Left kidney (tissue), 2 donors: Measurements from ENCODE around the gene MINDY2. TPM values are rescaled to one million over a fixed set of nuclear protein-coding genes. Genes with fewer than 3 reads are reported as not detected.
A peak's percentile ranks its signal among the peaks of the same experiment; 100 is the strongest.
"Not testable (repeated sequence)": the region's sequence is repeated elsewhere in the genome, so short reads cannot be mapped to it uniquely, and the experiment has no call there.

ENCODE experiments used
- DNase-seq: peaks from one replicate; pipeline ENCODE4 v3.0.0-alpha.2; 2013
- polyA plus RNA-seq: library from polyadenylated mRNA; unstranded; fragments of 120-200 nt; gene quantifications from one replicate; pipeline ENCODE4 v1.2.1, GENCODE V29; 2013; ENCODE audit not compliant: insufficient read length

Gene MINDY2
- polyA plus RNA-seq, 1 donor, result 31.1 TPM

GRCh38 chr15:58748852-58749531, 22.1 kb upstream of the MINDY2 start:
- peak; percentile 49 for DNase-seq

DNA sequence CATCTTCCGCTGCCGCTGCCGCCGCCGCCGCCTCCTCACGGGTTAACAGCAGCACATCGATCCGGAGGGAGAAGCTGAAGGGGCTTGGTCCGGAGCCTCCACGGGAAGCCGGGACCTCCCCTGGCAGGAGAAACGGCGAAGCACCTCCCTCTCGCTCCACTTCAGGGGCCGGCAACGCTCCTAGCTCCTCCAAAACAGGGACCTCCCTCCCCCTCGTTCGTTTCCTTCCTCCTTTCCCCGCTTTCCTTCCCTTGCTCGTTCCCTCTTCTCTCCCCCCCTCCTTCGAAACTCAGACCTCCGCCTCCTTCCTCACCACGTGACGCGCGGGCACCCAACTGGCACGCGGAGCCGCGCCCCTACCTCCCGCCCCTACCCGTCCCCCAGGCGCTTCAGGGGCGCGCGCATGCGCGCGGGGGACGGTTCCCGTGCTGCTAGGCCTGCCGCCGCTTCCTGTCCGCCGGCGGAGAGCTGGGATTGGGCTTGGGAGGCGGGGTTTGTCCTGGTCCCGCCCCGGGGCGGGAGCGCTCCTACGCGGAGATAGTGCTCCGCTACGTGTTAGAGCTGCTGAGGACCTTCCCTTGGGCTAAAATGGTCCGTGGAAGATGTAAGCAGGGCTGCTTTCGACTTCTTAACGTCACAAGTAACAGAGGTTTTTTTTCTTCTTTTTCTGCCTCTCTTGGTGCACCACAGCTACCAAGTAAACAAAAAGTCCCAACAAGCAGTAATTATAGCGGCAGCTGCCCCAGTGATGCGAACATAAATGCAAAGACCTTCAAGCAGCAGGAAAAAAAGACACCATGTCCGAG, 21.4 kb upstream of the MINDY2 start, which contains the start of gene ADAM10:
Gene ADAM10, minus strand, starts transcription at position 176 of the 806 bp plus-strand sequence. Its CDS starts 173 bp downstream, at position 3.
- DNase-seq, result peak; percentile 98

DNA sequence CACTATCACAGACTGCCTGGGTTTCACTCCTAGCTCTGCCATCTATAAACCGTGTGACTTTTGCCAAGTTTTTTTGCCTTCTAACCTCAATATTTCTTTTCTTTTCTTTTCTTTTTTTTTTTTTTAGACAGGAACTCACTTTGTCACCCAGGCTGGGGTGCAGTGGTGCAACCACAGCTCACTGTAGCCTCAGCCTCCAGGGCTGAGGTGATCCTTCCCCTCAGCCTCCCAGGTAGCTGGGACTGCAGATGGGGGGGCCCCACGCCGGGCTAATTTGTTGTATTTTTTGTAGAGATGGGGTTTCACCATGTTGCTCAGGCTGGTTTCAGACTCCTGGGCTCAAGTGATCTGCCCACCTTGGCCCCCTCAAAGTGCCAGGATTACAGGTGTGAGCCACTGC, 18.4 kb upstream of the MINDY2 start:
- no peak for DNase-seq

DNA sequence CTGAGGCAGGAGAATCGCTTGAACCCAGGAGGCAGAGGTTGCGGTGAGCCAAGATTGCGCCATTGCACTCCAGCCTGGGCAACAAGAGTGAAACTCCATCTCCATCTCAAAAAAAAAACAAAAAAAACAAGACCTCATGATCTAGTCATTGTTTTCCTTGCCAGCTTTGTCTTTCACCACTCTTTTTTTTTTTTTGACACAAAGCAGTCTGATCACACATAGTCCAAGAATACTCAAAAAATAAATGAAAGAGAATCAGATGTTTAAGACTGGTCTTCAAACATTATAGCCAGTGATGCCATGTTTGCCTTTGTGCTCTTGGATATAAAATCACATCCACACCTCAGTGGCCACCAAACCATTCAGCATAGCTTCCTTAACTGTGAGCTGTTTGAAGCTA, 15.8 kb upstream of the MINDY2 start:
- DNase-seq, result no peak

DNA sequence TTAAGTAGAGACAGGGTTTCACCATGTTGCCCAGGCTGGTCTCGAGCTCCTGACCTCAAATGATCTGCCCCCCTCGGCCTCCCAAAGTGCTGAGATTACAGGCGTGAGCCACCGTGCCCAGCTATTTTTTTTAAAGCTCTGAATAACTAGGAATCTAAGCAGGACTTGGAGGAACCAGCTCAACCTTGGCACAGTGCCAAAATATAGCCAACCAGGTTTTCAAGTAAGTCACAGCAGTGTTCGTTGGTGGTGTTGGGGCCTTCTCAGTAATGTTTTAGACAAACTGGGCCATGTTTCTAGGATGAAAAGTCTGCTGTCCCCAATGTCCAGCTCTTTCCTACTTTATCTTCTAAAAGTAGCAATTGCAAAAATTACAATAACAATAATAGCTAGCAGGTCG, 15.1 kb upstream of the MINDY2 start:
- DNase-seq, result no peak

GRCh38 chr15:58758141-58758540, 13.0 kb upstream of the MINDY2 start:
- DNase-seq, result no peak

GRCh38 chr15:58760385-58761009, 10.6 kb upstream of the MINDY2 start:
- DNase-seq, result no peak

DNA sequence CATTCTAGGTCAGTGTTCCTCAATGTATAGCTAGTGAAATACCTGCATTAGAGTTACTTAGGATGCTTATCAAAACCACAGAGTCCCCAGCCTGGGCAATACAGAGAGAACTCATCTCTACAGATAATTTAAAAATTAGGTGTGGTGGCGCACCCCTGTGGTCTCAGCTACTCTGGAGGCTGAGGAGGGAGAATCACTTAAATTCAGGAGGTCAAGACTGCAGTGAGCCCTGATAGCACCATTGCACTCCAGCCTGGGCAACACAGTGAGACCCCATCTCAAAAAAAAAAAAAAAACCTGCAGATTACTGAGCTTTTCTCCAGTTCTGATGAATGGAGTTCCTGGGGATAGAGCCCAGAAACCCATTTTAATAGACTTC, 10.1 kb upstream of the MINDY2 start:
- no peak for DNase-seq

DNA sequence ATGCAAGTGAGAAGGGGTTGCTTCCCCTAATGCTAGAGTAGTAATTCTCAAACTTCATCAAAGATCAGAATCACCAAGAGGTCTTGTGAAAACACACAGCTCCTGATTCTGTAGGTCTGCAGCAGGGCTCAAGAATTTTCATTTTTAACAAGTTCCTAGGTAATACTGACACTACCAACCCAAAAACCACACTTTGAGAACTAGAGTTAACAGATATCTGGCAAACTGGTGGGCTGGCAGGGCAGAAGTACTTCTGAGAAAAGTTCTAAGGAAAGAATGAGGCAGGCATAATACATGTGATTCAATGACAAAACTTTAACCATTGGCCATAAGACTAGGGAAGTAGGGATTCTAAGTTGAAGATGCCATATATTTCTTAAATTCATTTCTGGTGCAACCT, 8.8 kb upstream of the MINDY2 start:
- DNase-seq, result no peak

DNA sequence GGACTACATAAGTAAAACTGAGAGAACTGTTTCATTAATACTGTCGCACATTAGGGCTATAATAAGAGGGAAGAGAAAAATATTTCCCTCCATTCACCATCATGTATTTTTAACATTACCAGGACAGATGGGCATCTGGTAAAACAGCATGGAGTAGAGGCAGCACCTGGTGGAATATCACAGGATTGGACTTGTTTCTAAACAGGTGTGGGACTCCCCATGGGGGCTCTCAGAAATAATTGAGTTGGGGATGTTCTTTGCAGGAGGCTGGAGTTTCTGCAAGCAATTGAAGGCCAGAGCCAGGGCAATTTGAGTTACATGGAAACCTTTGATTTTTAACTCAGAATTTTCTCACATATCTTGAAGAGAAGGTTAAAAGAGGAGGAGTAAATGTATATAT, 8.4 kb upstream of the MINDY2 start:
- DNase-seq, result no peak

DNA sequence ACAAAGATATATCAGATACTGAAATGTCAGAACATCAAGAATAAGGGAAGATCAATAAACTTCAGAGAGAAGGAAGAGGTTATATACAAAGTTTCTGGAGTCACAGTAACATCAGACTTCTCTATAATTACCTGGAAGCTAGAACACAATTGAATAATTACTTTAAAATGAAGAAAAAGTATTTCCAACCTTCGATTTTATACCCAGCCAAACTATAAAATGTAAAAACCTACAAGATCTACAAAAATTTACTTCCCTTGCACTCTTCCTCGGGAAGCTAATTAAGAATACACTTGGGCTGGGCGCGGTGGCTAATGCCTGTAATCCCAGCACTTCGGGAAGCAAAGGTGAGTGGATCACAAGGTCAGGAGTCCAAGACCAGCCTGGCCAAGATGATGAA, 6.6 kb upstream of the MINDY2 start:
- no peak for DNase-seq

- DNase-seq, result no peak
Observed at GRCh38 chr15:58766290-58766689, 4.8 kb upstream of the MINDY2 start.

GRCh38 chr15:58768601-58769004, 2.5 kb upstream of the MINDY2 start:
- DNase-seq, result not testable (repeated sequence)

GRCh38 chr15:58770519-58770856, 614 bp upstream of the MINDY2 start:
- DNase-seq, result no peak

DNA sequence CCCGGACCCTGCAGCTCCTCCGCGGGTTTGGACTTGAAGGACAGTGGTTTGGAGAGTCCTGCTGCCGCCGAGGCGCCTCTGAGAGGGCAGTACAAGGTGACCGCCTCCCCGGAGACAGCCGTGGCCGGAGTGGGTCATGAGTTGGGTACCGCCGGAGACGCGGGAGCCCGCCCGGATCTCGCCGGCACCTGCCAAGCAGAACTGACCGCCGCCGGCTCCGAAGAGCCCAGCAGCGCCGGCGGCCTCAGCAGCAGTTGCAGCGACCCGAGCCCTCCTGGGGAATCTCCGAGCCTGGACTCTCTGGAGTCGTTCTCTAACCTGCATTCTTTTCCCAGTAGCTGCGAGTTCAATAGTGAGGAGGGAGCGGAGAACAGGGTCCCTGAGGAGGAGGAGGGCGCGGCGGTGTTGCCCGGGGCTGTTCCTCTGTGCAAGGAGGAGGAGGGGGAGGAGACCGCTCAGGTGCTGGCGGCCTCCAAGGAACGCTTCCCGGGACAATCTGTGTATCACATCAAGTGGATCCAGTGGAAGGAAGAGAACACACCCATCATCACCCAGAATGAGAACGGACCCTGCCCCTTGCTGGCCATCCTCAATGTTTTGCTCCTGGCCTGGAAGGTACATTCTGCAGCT, 634 bp downstream of the MINDY2 start:
- DNase-seq, result peak; percentile 63

DNA sequence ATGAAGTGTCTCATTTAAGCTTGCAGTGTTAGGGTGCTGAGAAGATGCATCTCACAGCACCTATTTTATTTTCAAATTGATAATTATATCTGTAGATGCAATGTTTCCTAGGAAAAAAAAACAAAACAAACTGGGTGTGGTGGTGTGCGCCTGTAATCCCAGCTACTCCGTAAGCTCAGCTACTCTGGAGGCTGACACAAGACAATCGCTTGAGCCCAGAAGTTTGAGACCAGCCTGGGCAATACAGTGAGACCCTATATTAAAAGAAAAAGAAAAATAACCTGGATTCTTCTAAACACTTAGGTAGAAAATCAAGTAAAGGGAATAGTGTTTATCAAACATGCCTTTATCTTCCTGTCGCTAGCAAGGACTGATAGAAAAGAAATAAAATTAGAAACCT, 1.9 kb downstream of the MINDY2 start:
- DNase-seq, result no peak

- DNase-seq, result no peak
Observed at GRCh38 chr15:58775402-58775801, 4.3 kb downstream of the MINDY2 start.

- no peak for DNase-seq
Observed at GRCh38 chr15:58777107-58777506, 6.0 kb downstream of the MINDY2 start.

DNA sequence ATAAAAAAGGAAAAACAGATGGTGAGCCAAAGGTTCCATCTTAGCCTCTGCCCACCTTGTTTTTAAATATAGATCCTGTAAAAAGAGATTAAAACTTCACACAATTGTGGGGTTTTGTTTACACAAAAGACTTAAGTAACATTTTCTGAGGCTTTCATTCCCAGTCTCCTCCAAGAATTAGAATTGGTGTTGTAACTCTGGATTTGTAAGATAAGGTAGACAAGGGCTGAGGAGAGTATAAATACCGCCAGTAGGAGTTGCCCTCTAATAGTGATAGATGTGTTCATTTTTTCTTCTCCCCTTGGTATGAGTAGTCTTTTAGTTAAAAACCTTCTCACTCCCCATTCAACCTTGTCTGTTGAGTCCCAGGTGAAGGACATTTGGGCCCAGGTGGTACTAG, 8.5 kb downstream of the MINDY2 start:
- no peak for DNase-seq

- DNase-seq, result no peak
Observed at GRCh38 chr15:58785355-58785754, 14.3 kb downstream of the MINDY2 start.

DNA sequence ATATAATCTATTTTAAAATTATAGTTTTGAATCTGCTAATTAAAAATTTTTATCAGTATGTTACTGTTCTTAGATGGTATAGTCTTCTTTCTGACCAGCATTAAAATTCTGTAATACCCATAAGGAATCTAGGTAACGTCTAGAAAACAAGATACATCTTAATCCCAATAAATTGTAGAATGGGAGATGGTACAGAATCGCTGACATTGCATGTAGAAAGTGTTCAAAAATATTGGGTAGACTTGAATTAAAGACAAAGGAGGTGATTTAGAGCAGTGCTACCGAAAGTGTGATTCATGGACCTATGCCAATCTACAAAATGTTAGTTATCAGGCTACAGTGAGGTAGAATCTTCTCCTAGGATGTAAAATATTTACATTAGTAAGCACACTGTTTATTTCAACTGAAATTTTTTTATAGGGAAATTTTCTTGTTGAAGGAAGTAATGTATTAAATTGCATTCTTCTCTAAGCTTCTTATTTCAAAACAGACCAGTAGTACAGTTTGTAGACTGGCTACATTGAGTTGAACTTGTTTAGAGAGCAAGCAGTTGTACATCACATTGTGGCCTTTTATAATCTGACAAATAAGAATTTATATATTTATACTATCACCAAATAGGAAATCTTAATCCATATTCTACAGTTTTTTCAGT, 17.1 kb downstream of the MINDY2 start:
- no peak for DNase-seq

- no peak for DNase-seq
Observed at GRCh38 chr15:58793862-58794261, 22.8 kb downstream of the MINDY2 start.
